GM21390 (cell line): ENCODE data around the gene TRIP12.
"Not testable (repeated sequence)": the region's sequence is repeated elsewhere in the genome, so short reads cannot be mapped to it uniquely, and the experiment has no call there.

Experiments used
- ATAC-seq: cut with Tn5 transposase; IDR thresholded peaks from one replicate; pipeline ENCODE4 v1.9.1; 2021; ENCODE audit not compliant: unreplicated experiment

The TRIP12 gene

GRCh38 chr2:229879191-229879950, 42.4 kb downstream of the TRIP12 start:
- no peak for ATAC-seq

- ATAC-seq, result no peak
These were observed 46.3 kb downstream of the TRIP12 start for GRCh38 chr2:229875549-229875948.

GRCh38 chr2:229874647-229875046, 47.2 kb downstream of the TRIP12 start:
- ATAC-seq, result no peak

GRCh38 chr2:229873123-229873581, 48.7 kb downstream of the TRIP12 start:
- peak; percentile 83 for ATAC-seq

- ATAC-seq, result no peak
These were observed 50.7 kb downstream of the TRIP12 start for GRCh38 chr2:229870903-229871656.

GRCh38 chr2:229869226-229869625, 52.6 kb downstream of the TRIP12 start:
- no peak for ATAC-seq

GRCh38 chr2:229868794-229869193, 53.0 kb downstream of the TRIP12 start:
- ATAC-seq, result no peak

- no peak for ATAC-seq
These were observed 56.8 kb downstream of the TRIP12 start for GRCh38 chr2:229865033-229865432.

GRCh38 chr2:229861431-229861830, 60.4 kb downstream of the TRIP12 start:
- no peak for ATAC-seq

- ATAC-seq, result no peak
These were observed 61.5 kb downstream of the TRIP12 start for GRCh38 chr2:229860334-229860733.

GRCh38 chr2:229858351-229858750, 63.5 kb downstream of the TRIP12 start:
- ATAC-seq, result no peak

- no peak for ATAC-seq
These were observed 64.2 kb downstream of the TRIP12 start for GRCh38 chr2:229857634-229858033.

GRCh38 chr2:229856413-229856812, 65.4 kb downstream of the TRIP12 start:
- peak; percentile 84 for ATAC-seq

GRCh38 chr2:229855116-229855515, 66.7 kb downstream of the TRIP12 start:
- ATAC-seq, result no peak

GRCh38 chr2:229852565-229852964, 69.2 kb downstream of the TRIP12 start:
- ATAC-seq, result peak; percentile 62

- no peak for ATAC-seq
These were observed 69.9 kb downstream of the TRIP12 start for GRCh38 chr2:229851870-229852269.

GRCh38 chr2:229850355-229851275, 71.2 kb downstream of the TRIP12 start:
- ATAC-seq, result not testable (repeated sequence)

GRCh38 chr2:229849073-229849472, 72.7 kb downstream of the TRIP12 start:
- no peak for ATAC-seq

- ATAC-seq, result no peak
These were observed 78.2 kb downstream of the TRIP12 start for GRCh38 chr2:229843613-229844012.

- no peak for ATAC-seq
These were observed 83.1 kb downstream of the TRIP12 start for GRCh38 chr2:229838729-229839128.

GRCh38 chr2:229836847-229837246, 85.0 kb downstream of the TRIP12 start:
- ATAC-seq, result no peak
